Activated B cell treated with CpG ODN at 0.5 μM for 24 hours (primary cell): ENCODE measurements around the gene MAP3K19. TPM values are rescaled to one million over a fixed set of nuclear protein-coding genes. Genes with fewer than 3 reads are reported as not detected.
"Not testable (repeated sequence)": the region's sequence is repeated elsewhere in the genome, so short reads cannot be mapped to it uniquely, and the experiment has no call there.

ENCODE experiments used
- ATAC-seq: fragments of 200-7000 bp; cut with Tn5 transposase; one replicate; pipeline ENCODE4 v1.10.0; 2021; ENCODE audit warnings: low read depth, mild to moderate bottlenecking, moderate library complexity
- CTCF ChIA-PET: fragments of 350-600 bp; sonication (Branson Sonifier 250); formaldehyde crosslinking; loops from one replicate; lab custom pipeline; 2021; ENCODE audit warnings: antibody characterized with exemption; lab: Charles Lee
- POLR2A ChIA-PET: fragments of 350-600 bp; sonication (Branson Sonifier 250); formaldehyde crosslinking; loops from one replicate; lab custom pipeline; 2021; ENCODE audit warnings: antibody characterized with exemption; lab: Charles Lee
- DNase-seq: peaks from one replicate; pipeline ENCODE4 v3.0.0; 2022
- H3K27ac Mint-ChIP-seq: one replicate; pipeline ENCODE4 v1.8.0; 2020; ENCODE audit warnings: mixed read lengths
- H3K27me3 Mint-ChIP-seq: one replicate; pipeline ENCODE4 v1.8.0; 2021; ENCODE audit warnings: mixed read lengths
- H3K36me3 Mint-ChIP-seq: one replicate; pipeline ENCODE4 v1.8.0; 2021; ENCODE audit warnings: low read depth, mixed read lengths
- H3K4me1 Mint-ChIP-seq: one replicate; pipeline ENCODE4 v1.8.0; 2021; ENCODE audit warnings: mixed read lengths
- H3K4me3 Mint-ChIP-seq: one replicate; pipeline ENCODE4 v1.8.0; 2020; ENCODE audit warnings: mild to moderate bottlenecking, mixed read lengths
- H3K9me3 Mint-ChIP-seq: one replicate; pipeline ENCODE4 v1.8.0; 2020; ENCODE audit warnings: mixed read lengths
- intact Hi-C: fragments of 100-400 bp; cut with micrococcal nuclease; formaldehyde crosslinking; loops from one replicate; pipeline ENCODE4 v1.15.1; 2024
- total RNA-seq: library from RNA; stranded (reverse); gene quantifications from 2 replicates; pipeline ENCODE4 v1.2.3, GENCODE V29; 2022
- TF ChIP-seq, protein P1 (sequence below): fragments of 200-600 bp; IDR thresholded peaks from one replicate; pipeline ENCODE4 v1.8.0; 2022; ENCODE audit warnings: antibody characterized with exemption, mild to moderate bottlenecking

MAP3K19 gene
- total RNA-seq, 1 donor from 2014 or later: not detected

DNA sequence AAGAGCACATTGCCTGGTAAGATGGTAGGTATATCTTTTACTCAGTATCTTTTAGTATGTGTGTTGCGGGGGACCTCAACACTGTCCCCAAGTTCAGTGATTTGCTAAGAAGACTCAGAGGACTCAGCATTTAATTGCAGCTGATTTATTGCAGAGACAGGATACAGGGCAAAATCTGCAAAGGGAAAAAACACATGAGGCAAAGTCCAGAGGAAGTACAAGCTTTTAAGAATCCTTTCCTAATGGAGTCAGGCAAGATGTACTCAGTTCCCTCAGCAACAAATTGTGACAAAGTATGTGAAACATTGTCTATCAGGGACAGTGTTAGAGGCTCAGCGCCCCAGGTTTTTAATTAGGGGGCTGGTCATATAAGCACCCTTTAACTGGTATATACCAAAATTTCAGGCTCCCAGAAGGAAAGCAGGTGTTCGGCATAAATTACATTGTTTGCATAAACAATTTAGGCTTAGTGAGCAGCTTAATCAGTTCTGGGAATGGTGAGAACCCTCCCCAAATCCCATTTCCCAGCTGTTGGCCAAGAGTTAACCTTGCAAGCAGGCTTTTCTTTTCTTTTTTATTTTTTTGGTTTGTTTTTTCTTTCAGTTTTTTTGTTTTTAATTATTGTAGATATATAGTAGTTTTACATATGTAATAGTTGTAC is 46.6 kb upstream of the MAP3K19 start:
- Mint-ChIP-seq H3K4me1 (no peaks in the 10 kb centered on the region), H3K4me3 (no peak overlapping the region), H3K9me3 (no peaks in the 10 kb centered on the region), H3K36me3 (peaks cover 70% of the 10 kb centered on the region), H3K27ac (no peak overlapping the region), H3K27me3 (no peaks in the 10 kb centered on the region)
- DNase-seq (no peak), ATAC-seq (no peak)
- TF ChIP-seq, protein P1, sequence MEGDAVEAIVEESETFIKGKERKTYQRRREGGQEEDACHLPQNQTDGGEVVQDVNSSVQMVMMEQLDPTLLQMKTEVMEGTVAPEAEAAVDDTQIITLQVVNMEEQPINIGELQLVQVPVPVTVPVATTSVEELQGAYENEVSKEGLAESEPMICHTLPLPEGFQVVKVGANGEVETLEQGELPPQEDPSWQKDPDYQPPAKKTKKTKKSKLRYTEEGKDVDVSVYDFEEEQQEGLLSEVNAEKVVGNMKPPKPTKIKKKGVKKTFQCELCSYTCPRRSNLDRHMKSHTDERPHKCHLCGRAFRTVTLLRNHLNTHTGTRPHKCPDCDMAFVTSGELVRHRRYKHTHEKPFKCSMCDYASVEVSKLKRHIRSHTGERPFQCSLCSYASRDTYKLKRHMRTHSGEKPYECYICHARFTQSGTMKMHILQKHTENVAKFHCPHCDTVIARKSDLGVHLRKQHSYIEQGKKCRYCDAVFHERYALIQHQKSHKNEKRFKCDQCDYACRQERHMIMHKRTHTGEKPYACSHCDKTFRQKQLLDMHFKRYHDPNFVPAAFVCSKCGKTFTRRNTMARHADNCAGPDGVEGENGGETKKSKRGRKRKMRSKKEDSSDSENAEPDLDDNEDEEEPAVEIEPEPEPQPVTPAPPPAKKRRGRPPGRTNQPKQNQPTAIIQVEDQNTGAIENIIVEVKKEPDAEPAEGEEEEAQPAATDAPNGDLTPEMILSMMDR: no peak
- CTCF ChIA-PET: no interaction called here
- intact Hi-C loops: no loop called here
- POLR2A ChIA-PET: no interaction called here

DNA sequence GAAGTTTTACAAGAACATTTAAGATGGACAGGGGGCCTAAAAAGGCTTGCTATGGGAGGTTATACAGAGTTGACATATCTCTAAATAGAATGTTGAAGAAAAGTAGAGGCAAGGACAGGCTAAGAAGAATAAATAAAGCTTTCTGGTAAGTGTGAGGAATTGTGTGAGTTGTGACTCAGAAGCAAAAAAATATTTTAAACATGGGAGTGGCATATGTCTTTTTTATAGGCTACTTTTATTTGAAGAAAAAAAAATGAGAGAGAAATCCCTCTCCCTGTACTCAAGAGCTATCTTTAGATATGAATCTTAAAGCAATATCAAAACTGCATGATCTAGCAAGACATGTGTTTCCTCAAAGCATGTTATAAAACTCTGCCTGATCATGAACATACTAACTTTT is 45.9 kb upstream of the MAP3K19 start:
- ChIA-PET CTCF (no interaction called here), POLR2A (no interaction called here)
- peaks cover 72% of the 10 kb centered on the region for H3K36me3 Mint-ChIP-seq
- no peak overlapping the region for H3K27ac Mint-ChIP-seq
- H3K4me3 Mint-ChIP-seq: no peak overlapping the region
- TF ChIP-seq, protein P1: no peak
- intact Hi-C loops: no loop called here
- no peaks in the 10 kb centered on the region for H3K27me3 Mint-ChIP-seq
- DNase-seq (no peak), ATAC-seq (no peak)
- no peaks in the 10 kb centered on the region for H3K4me1 Mint-ChIP-seq
- no peaks in the 10 kb centered on the region for H3K9me3 Mint-ChIP-seq

DNA sequence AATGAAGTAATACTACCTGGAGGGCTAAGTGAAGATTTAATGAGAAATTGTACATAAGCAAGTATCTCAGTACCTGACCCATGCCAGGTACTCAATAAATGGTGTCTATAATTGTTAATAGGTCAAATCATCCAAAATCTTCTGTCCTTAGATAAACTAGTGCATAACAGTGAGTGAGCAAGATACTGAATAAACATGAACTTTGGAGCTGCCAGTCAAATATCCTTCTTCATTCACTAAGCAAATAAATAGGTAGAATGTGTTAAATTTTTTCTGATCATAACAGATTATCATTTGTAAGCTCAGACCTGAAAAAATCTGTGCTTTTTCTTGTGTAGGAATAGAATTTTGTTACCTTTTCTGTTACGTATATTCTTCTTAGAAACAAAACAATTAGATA is 44.4 kb upstream of the MAP3K19 start:
- no peak for DNase-seq
- peaks cover 4% of the 10 kb centered on the region for H3K4me1 Mint-ChIP-seq
- TF ChIP-seq, protein P1: no peak
- ATAC-seq: no peak
- no peak overlapping the region for H3K27ac Mint-ChIP-seq
- H3K4me3 Mint-ChIP-seq: no peak overlapping the region
- ChIA-PET POLR2A (no interaction called here), CTCF (no interaction called here)
- no peaks in the 10 kb centered on the region for H3K9me3 Mint-ChIP-seq
- no peaks in the 10 kb centered on the region for H3K27me3 Mint-ChIP-seq
- H3K36me3 Mint-ChIP-seq: peaks cover 73% of the 10 kb centered on the region
- intact Hi-C loops: no loop called here

DNA sequence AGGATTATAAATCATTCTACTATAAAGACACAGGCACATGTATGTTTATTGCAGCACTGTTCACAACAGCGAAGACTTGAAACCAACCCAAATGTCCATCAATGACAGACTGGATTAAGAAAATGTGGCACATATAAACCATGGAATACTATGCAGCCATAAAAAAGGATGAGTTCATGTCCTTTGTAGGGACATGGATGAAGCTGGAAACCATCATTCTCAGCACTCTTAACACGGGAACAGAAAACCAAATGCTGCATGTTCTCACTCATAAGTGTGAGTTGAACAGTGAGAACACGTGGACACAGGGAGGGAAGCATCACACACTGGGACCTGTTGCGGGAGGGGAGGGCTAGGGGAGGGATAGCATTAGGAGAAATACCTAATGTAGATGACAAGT is 42.4 kb upstream of the MAP3K19 start:
- H3K27me3 Mint-ChIP-seq, ATAC-seq, DNase-seq, CTCF ChIA-PET, POLR2A ChIA-PET, H3K9me3 Mint-ChIP-seq, H3K27ac Mint-ChIP-seq, intact Hi-C loops, H3K4me3 Mint-ChIP-seq: not testable (repeated sequence)
- Mint-ChIP-seq H3K36me3 (peaks cover 71% of the 10 kb centered on the region), H3K4me1 (peaks cover 20% of the 10 kb centered on the region)

DNA sequence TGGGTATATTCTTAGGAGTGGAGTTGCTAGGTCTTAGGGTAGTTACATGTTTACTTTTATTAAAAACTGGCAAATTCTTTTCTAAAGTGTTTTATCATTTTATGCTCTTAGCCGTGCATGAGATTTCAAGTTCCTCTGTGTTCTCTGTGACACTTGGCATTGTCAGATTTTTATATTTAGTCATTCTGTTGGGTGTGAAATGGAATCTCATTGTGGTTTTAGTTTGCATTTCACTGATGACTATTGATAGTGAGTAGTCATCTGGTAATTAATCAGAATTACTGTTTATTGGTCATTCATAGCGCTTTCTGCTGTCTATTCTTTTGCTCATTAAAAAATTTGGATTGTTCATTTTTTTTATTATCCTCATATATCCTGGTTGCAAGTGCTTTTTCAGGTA is 39.0 kb upstream of the MAP3K19 start:
- ChIA-PET CTCF (no interaction called here), POLR2A (interaction anchor here (0.5 kb wide), 1 partner anchor 663 kb away, joined by 3 read pairs; no protein-coding TSS in a partner anchor)
- ATAC-seq (no peak), DNase-seq (no peak)
- intact Hi-C loops: no loop called here
- H3K36me3 Mint-ChIP-seq: peaks cover 65% of the 10 kb centered on the region
- no peaks in the 10 kb centered on the region for H3K27me3 Mint-ChIP-seq
- peaks cover 26% of the 10 kb centered on the region for H3K4me1 Mint-ChIP-seq
- H3K4me3 Mint-ChIP-seq: no peak overlapping the region
- TF ChIP-seq, protein P1: no peak
- no peaks in the 10 kb centered on the region for H3K9me3 Mint-ChIP-seq
- no peak overlapping the region for H3K27ac Mint-ChIP-seq

DNA sequence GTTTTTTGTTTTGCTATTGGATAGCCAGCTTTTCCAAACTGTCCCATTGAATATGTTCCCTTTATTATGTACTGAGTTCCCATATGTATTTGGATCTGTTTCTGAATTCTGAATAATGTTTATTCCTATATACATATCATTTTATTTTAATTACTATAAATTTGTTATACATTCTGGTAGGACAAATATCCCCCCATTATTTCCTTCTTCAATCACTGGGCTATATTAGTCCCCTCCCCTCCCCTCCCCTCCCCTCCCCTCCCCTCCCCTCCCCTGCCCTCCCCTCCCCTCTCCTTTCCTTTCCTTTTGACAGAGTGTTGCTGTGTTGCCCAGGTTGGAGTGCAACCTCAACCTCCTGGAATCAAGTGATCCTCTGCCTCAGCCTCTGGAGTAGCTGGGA is 31.2 kb upstream of the MAP3K19 start:
- DNase-seq (no peak), ATAC-seq (no peak)
- Mint-ChIP-seq H3K4me3 (no peak overlapping the region), H3K27ac (no peak overlapping the region), H3K9me3 (peaks cover 2% of the 10 kb centered on the region), H3K27me3 (no peaks in the 10 kb centered on the region), H3K36me3 (peaks cover 54% of the 10 kb centered on the region), H3K4me1 (peaks cover 12% of the 10 kb centered on the region)
- TF ChIP-seq, protein P1: no peak
- POLR2A ChIA-PET: no interaction called here
- intact Hi-C loops: no loop called here
- CTCF ChIA-PET: no interaction called here
